ENCODE data around the gene FRMPD3.

Gene FRMPD3

DNA sequence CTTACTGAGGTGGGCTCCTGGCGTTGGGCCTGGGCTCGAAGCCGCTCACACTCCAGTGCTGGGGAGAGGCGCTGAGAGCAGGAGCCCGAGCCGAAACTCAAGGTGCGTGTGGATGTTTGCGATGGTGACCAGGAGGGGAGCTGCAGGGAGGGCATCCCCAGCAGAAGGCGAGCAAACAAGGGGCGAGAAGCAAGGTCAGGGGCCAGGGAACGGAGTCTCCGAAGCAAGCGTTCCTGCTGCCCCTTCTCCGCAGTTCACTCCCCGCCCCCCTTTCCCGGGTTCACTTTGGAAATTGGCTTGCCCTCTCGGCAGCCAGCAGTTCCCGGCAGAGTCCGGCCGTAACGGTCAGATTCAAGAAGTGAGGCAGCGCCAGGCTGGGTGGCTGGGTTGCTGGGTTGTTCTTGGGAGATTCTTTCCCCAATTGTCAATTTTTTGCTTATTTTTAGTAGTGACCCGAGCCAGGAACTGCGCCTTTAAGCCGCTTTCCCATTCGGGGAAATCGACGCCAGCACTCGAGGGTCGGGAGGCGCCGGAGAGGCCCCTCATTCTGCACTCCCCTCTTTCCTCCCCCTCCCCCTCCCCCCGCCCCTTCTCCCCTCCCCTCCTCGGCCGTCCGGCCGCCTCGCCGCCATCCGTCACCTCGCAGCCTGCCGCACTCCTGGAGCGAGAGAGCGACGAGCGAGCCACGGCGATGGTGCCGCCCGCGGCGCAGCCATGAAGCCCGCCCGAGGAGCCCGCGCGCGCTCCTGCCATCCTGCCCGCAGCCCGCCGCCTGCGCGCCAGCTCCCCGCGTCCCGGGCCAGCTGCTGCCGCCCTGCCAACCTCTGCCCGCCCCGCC, at the start of gene FRMPD3:
Gene FRMPD3, plus strand, starts transcription at position 655 of the 838 bp plus-strand sequence. CDS start 76,937 bp downstream, outside the sequence.
- TF ChIP-seq GATA3 (IDR thresholded peaks at IDR 0.05; ENCODE audit: low read depth, low read length), result no peak
- no peak for TF ChIP-seq GATA2 (IDR thresholded peaks at IDR 0.05; ENCODE audit: low read depth, low read length)

DNA sequence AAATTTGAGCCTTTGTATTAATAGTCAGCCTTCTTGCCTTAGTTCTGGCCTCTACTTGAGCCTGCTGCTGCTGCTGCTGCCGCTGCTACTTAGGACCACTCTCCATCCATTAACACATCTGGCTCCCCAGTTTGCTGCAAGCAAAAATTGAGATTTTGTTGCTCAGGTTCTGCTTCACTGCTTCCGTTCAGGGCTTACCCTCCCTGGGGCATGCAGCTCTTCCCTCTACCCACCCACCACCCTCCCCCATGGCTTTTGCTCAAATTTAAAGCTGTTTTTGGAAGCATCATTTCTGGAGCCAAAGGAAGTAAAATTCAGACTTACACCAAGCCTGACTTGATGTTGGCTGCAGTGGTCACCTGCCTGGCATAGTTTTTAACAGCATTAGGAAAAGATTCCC, 28.9 kb upstream of the FRMPD3 start:
- no peak for TF ChIP-seq GATA2 (IDR thresholded peaks at IDR 0.05; ENCODE audit: low read depth, low read length)
- TF ChIP-seq GATA3 (IDR thresholded peaks at IDR 0.05; ENCODE audit: low read depth, low read length), result no peak

DNA sequence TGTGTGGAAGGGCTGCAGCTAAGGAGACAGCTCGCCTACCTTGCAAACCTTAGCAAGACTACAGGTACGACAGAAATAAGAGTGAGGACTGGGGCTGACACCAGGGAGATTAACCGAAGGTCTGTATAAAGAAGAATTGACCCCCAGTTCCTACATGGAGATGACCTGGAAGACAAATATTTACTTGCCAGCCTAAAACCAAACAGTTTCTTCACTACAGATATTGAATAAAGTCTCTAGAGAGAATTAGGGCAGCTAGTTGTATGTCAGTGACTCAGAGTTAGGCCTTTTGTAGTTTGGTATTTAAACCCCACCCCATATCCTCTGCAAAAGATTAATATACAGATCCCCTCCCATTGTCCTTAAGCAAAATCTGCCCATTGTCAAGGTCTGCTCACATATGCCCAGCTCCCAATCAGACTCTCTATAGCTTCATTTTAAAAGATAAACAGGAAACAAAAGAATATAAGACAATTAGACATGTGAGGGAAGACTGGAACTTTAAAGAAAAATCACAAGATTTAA, 28.1 kb upstream of the FRMPD3 start:
- TF ChIP-seq GATA3 (IDR thresholded peaks at IDR 0.05; ENCODE audit: low read depth, low read length) (no peak), GATA2 (IDR thresholded peaks at IDR 0.05; ENCODE audit: low read depth, low read length) (no peak)

DNA sequence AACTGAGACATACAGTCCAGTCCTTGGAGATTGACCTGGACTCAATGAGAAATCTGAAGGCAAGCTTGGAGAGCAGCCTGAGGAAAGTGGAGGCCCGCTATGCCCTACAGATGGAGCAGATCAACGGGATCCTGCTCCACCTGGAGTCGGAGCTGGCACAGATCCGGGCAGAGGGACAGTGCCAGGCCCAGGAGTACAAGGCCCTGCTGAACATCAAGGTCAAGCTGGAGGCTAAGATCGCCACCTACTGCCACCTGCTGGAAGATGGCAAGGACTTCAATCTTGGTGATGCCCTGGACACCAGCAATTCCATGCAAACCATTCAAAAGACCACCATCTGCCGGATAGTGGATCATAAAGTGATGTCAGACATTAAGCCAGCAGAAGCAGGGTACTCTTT, 20.4 kb upstream of the FRMPD3 start:
- TF ChIP-seq GATA3 (IDR thresholded peaks at IDR 0.05; ENCODE audit: low read depth, low read length) (no peak), GATA2 (IDR thresholded peaks at IDR 0.05; ENCODE audit: low read depth, low read length) (no peak)

DNA sequence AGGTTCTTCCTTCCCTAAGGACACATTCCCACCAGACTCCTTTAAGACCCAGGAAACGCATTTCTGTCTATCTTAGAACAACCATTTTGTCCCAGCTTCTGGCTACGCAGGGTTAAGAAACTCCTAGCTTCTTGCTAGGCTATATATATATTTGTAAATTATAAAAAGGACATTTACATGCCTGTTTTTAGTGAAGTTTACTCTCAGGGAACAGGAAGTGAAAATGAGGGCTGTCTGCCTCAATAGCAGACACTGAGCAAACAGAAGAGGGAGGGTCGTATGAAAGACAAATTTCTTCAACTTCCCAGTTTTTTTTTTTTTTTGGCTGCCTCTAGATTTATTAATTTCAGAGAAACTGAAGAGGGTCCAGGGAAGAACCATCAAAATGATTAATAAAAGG, 9.3 kb upstream of the FRMPD3 start:
- TF ChIP-seq GATA2 (IDR thresholded peaks at IDR 0.05; ENCODE audit: low read depth, low read length), result no peak
- TF ChIP-seq GATA3 (IDR thresholded peaks at IDR 0.05; ENCODE audit: low read depth, low read length), result no peak

DNA sequence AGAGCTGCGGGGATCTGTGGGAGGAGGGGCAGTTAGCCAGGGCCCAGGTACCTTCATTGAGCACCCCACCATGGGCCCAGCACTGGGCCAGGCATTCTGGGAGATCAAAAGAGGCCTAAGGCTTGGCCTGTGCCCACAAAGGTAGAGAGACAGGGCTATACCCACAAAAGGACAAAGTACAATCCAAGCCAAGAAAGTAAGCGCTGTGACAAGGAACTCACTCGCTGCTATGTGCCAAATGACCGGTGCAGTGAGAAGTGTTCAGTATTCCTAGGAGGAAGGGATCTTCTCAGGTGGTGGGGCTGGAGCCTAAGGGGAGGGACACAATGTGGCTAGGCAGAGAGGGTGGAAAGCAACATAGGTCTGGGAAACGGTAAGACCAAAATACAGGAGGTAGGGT, 8.8 kb upstream of the FRMPD3 start:
- TF ChIP-seq GATA3 (IDR thresholded peaks at IDR 0.05; ENCODE audit: low read depth, low read length) (no peak), GATA2 (IDR thresholded peaks at IDR 0.05; ENCODE audit: low read depth, low read length) (no peak)

DNA sequence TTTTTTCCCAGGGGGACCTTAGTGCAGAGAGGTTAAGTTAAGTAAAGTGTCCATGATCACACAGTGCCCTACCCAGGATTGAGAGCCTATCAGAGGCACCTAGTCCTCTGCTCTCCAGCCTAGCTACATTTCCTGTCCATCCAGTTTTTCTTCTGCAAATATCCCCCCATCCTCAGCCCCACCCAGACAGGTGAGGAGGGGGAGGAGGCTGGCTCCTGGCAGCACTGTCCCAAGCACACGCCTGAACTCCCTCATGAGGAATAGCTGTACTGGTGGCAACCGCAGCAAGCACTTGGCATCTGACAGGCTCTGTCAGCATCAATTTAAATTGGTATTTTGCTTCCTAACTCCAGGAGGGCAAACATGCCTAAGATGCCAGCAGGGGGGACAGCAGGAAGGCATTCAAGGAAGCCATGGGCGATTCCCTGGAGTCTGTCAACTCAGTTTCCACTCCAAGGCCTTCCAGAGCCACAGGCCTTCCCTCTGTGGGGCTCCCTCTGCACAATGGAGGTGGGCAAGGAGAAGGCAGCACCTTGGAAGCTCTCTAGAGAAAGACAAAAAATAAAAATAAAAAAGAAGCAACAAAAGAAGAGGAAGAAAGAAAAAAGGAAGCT, 6.4 kb upstream of the FRMPD3 start:
- no peak for TF ChIP-seq GATA2 (IDR thresholded peaks at IDR 0.05; ENCODE audit: low read depth, low read length)
- no peak for TF ChIP-seq GATA3 (IDR thresholded peaks at IDR 0.05; ENCODE audit: low read depth, low read length)

DNA sequence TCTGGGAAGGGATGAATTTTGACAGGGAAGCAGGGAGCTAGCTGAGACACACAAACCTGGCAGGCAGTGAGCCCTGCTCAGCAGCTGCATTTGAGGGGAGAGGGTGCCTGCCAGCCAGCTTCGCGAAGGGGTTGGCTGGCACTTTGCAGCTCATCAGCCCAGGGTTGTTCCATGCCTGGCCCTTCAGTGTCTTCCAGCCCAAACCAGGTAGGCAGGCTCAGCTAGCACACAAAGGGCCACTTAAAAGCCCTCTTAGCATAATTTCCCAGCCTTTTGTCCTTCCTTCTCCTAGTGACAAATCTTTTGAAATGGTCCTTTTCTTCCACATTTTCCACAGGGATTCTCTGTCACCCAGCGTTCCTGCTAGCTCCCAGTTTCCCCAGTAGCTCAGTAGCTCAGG, 4.3 kb upstream of the FRMPD3 start:
- TF ChIP-seq GATA3 (IDR thresholded peaks at IDR 0.05; ENCODE audit: low read depth, low read length), result no peak
- TF ChIP-seq GATA2 (IDR thresholded peaks at IDR 0.05; ENCODE audit: low read depth, low read length), result no peak

DNA sequence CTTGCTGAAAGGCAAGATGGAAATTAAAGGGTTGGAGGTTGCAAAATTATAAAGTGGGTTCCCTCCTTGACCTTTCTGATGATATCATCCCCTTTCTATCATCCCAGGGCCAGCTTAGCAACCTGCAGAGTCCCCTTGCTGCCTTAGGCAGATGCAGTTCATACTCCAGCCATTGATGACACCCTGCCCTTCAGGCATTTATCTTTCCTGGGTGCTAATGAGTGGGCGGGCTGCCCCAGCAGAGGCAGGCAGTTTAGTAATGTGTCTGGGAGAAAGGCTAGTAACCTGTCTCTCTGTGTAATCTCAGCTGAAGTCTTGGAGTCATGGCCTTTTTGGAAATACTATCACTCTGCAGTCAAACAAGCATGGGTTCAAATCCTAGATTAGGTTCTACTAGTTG, 3.8 kb upstream of the FRMPD3 start:
- TF ChIP-seq GATA3 (IDR thresholded peaks at IDR 0.05; ENCODE audit: low read depth, low read length) (no peak), GATA2 (IDR thresholded peaks at IDR 0.05; ENCODE audit: low read depth, low read length) (no peak)

DNA sequence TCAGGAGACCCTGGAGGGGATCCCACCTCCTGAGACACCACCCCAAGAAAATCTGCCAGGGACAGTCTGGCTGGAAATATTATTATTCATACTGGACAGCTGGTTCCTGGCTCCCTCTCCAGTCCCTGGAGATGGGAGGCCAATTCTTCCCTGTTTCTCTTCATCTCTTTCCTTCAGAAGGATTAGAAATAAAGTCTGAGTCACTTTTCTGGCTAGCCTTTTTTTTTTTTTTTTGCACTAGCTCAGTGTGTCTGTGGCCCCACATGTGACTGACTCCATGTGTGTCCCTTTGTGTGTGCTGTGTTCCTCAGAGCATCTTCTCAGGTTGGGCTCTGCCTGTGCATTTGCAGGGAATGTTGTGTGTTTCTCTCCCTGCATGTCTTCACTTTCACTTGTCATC, 1.8 kb upstream of the FRMPD3 start:
- TF ChIP-seq GATA2 (IDR thresholded peaks at IDR 0.05; ENCODE audit: low read depth, low read length) (no peak), GATA3 (IDR thresholded peaks at IDR 0.05; ENCODE audit: low read depth, low read length) (no peak)

DNA sequence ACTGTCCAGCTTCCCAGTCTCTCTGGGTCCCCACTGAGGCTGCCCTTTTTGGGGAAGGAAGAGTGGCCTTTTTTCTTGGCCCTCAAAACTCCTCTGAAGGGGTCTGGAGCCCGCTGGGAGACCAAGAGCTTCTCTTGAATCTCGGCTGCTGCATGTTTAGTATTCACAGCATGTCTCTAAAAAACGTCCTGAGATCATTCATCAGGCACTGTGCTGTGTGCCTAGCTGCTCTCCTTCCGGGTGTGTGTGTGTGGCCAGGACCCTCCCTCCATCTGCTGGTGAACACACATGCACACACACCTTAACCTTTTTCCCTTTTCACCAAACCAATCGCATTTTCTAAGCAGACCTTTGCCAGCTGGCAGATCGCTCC, 841 bp upstream of the FRMPD3 start:
- TF ChIP-seq GATA2 (IDR thresholded peaks at IDR 0.05; ENCODE audit: low read depth, low read length) (no peak), GATA3 (IDR thresholded peaks at IDR 0.05; ENCODE audit: low read depth, low read length) (no peak)

DNA sequence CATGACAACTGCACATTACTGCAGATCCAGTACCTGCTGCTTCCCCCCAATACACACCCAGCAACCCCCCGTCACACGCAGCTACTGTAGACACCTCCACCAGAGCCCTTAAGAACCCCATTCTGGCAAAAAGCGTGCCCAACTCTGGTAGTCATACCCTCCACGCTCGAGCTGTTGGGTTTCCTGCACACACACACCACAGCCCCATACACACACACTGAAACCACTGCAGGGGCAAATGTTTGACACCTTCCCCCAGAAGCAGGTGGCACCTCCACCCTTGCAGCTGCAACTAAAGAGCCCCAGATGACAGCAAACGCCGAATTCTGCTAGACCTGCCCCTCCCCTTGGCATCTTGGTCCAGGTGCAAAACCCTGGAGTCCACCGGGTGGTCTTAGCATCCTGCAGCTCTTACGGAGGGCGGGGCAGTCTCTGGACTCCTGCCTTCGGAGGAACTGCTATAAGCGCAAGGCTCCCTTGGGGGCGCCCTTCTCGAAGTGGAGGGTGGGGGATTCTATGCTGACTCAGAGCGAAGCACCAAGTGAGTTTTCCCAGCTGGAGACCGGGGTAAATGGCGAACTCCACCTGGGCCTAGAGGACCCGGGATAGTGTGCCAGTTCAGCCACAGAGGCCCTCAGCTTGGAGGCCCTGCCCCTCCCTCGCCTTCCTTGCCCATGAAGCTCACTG, 1.5 kb downstream of the FRMPD3 start:
- TF ChIP-seq GATA3 (IDR thresholded peaks at IDR 0.05; ENCODE audit: low read depth, low read length) (no peak), GATA2 (IDR thresholded peaks at IDR 0.05; ENCODE audit: low read depth, low read length) (no peak)

DNA sequence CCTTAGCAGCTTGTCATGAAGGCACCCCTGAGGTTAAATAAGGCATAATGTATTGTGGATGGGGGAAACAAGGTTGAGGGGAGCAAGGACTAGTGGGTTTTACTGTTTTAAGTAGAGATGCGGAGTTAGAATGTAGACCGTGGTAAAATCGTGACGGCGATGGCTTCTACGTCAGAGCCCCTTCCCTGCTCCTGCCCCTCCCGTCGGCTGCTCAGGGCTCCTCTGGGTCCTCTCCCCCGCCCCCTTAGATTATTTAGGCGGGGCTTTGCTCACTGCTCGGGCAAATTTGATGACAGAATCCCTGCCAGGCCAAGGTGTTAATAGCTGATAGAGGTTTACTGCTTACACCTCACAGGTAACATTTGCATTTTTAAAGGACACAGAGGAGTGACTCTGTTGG, 2.3 kb downstream of the FRMPD3 start:
- no peak for TF ChIP-seq GATA2 (IDR thresholded peaks at IDR 0.05; ENCODE audit: low read depth, low read length)
- no peak for TF ChIP-seq GATA3 (IDR thresholded peaks at IDR 0.05; ENCODE audit: low read depth, low read length)

DNA sequence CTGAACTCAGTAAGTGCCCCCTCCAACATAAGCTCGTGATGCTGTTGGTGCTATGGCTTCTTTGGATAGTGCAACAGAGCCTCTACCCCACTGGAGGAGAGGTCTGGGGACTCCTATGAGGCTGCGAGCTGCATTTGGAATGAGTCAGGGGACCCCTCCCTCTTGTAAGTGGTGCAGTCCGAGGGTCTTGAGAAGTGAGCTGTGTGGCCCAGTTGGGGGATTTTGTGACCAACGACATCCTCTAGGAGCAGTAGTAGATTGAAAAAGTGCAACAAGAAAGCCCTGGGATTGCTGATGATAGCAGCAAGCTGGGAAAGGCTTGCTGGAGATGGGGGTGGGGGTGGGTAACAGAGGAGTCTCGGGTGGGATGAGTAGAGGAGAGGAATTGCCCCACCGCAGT, 3.1 kb downstream of the FRMPD3 start:
- no peak for TF ChIP-seq GATA3 (IDR thresholded peaks at IDR 0.05; ENCODE audit: low read depth, low read length)
- TF ChIP-seq GATA2 (IDR thresholded peaks at IDR 0.05; ENCODE audit: low read depth, low read length), result no peak

Measured in SH-SY5Y (cell line).